Neural progenitor cell (in vitro differentiated cells): ENCODE measurements around the gene KIAA1958. TPM values are rescaled to one million over a fixed set of nuclear protein-coding genes. Genes with fewer than 3 reads are reported as not detected.

Experiments
- DNase-seq: peaks from one replicate; pipeline ENCODE4 v3.0.0-alpha.2; 2016; ENCODE audit warnings: low spot score
- H2AFZ ChIP-seq: fragments of 200-600 bp; sonication (generic); replicated peaks from 2 replicates; pipeline ENCODE4 v1.6.1; 2016; ENCODE audit warnings: antibody characterized with exemption
- H3F3A ChIP-seq: fragments of 200-600 bp; sonication (generic); 2 replicates; pipeline ENCODE4 v1.6.1; 2016; ENCODE audit warnings: antibody characterized with exemption, low read depth
- H3K27ac ChIP-seq: fragments of 200-600 bp; sonication (generic); 2 replicates; pipeline ENCODE4 v1.5.1; 2016; ENCODE audit warnings: mild to moderate bottlenecking
- H3K27me3 ChIP-seq: fragments of 200-600 bp; sonication (generic); 2 replicates; pipeline ENCODE4 v1.6.1; 2016; ENCODE audit warnings: mild to moderate bottlenecking, moderate library complexity
- H3K36me3 ChIP-seq: fragments of 200-600 bp; sonication (generic); 2 replicates; pipeline ENCODE4 v1.5.1; 2016
- H3K4me1 ChIP-seq: fragments of 200-600 bp; sonication (generic); 2 replicates; pipeline ENCODE4 v1.6.1; 2016; ENCODE audit warnings: mixed run types
- H3K4me2 ChIP-seq: fragments of 200-600 bp; sonication (generic); 2 replicates; pipeline ENCODE4 v1.6.1; 2016
- H3K4me3 ChIP-seq: fragments of 200-600 bp; sonication (generic); 2 replicates; pipeline ENCODE4 v1.5.1; 2016
- H3K79me2 ChIP-seq: fragments of 200-600 bp; sonication (generic); 2 replicates; pipeline ENCODE4 v1.6.1; 2016; ENCODE audit warnings: low read depth
- H3K9ac ChIP-seq: fragments of 200-600 bp; sonication (generic); 2 replicates; pipeline ENCODE4 v1.6.1; 2016
- H3K9me3 ChIP-seq: fragments of 200-600 bp; sonication (generic); 2 replicates; pipeline ENCODE4 v1.5.1; 2016; ENCODE audit warnings: low read depth
- H4K20me1 ChIP-seq: fragments of 200-600 bp; sonication (generic); 2 replicates; pipeline ENCODE4 v1.6.1; 2016; ENCODE audit warnings: low read depth
- H3K27ac Mint-ChIP-seq: 3 replicates; pipeline ENCODE4 v1.8.0; 2021; ENCODE audit warnings: mixed read lengths
- H3K27me3 Mint-ChIP-seq: 2 replicates; pipeline ENCODE4 v1.8.0; 2022; ENCODE audit warnings: low read depth, mild to moderate bottlenecking, inconsistent platforms, moderate library complexity, mixed read lengths; ENCODE audit not compliant: insufficient read depth
- H3K36me3 Mint-ChIP-seq: 3 replicates; pipeline ENCODE4 v1.8.0; 2021; ENCODE audit warnings: mixed read lengths
- H3K4me1 Mint-ChIP-seq: 3 replicates; pipeline ENCODE4 v1.8.0; 2021; ENCODE audit warnings: mixed read lengths
- H3K4me3 Mint-ChIP-seq: 3 replicates; pipeline ENCODE4 v1.8.0; 2021; ENCODE audit warnings: mild to moderate bottlenecking, moderate library complexity, mixed read lengths
- H3K9me3 Mint-ChIP-seq: 3 replicates; pipeline ENCODE4 v1.8.0; 2020; ENCODE audit warnings: mixed read lengths
- EZH2 ChIP-seq: fragments of 200-600 bp; sonication (generic); IDR thresholded peaks from 2 replicates; pipeline ENCODE4 v1.6.1; 2017; ENCODE audit warnings: antibody characterized with exemption, mild to moderate bottlenecking, moderate library complexity
- EZH2phosphoT487 ChIP-seq: fragments of 200-600 bp; sonication (generic); IDR thresholded peaks from 2 replicates; pipeline ENCODE4 v1.6.1; 2017; ENCODE audit warnings: antibody characterized with exemption
- total RNA-seq: library from RNA; depleted of rRNA; stranded (reverse); fragments of >200 nt; gene quantifications from 2 replicates; pipeline ENCODE4 v1.2.3, GENCODE V29; 2015; ENCODE audit warnings: low replicate concordance
- TF ChIP-seq, protein P1 (sequence below): fragments of 200-600 bp; sonication (generic); IDR thresholded peaks from 2 replicates; pipeline ENCODE4 v1.5.1; 2017; ENCODE audit warnings: antibody characterized with exemption, mild to moderate bottlenecking

The KIAA1958 gene, protein sequence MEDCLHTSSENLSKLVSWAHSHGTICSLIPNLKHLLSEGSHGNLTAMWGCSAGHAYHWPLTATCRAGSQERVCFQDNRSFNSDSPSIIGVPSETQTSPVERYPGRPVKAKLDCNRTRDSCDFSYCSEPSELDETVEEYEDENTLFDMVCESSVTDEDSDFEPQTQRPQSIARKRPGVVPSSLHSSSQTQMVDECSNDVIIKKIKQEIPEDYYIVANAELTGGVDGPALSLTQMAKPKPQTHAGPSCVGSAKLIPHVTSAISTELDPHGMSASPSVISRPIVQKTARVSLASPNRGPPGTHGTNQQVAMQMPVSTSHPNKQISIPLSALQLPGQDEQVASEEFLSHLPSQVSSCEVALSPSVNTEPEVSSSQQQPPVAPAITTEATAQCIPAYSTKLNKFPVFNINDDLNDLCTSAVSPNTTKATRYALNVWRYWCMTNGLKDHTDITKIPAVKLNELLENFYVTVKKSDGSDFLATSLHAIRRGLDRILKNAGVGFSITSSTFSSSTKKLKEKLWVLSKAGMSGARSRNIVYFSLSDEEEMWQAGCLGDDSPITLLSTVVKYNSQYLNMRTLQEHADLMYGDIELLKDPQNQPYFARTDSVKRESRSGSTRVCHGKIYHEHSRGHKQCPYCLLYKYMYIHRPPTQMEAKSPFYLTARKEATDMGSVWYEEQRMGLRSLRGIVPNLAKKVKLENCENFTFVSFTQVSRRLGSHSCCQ
- 29.8 and 31.4 TPM in 2 replicates for total RNA-seq

DNA sequence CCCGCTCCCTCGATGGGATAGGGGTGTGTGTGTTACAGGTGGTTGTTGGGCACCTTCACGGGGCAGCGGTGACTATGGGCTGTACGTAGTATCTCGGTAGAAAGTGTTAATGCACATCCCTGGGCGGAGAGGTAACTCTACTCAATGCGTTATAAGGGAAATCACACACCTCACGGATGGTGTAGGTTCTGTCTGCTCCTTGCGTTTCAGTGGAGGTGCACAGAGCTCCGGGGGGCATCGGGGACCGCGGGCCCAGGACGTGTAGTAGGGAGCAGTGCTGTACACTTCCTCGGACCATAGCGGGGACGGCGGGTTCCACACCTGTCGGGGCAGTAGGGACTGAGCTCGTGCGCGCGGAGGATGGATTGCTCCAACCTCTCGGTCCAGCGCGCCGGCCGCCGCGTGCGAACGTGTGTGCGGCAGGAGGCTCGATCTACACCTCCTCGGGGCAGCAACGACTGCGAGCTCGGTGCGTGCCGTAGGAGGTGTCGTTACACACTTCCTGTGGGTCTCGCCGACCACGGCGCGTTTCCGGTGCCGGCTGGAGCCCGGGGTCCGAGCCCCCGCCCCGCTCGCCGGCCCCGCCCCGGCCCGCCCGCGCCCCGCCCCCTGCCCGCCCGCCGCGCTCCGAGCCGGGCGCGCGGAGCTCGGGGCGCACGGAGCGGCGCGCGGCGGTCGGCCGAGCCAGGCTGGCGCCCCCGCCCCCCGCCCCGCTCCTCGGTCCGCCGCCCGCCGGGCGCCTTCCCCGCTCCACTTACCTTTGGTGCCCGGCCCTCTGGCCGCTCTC is at the start of gene KIAA1958:
Gene KIAA1958, plus strand, starts transcription at position 607 of the 787 bp plus-strand sequence. CDS start 87,254 bp downstream, outside the sequence.
- Histone ChIP-seq H3K9ac (peak within 1 kb of the TSS; percentile 83), H4K20me1 (peaks cover 38% of the 10 kb centered on the region), H3K79me2 (peaks cover 61% of the 10 kb centered on the region), H3K27ac (peak within 1 kb of the TSS; percentile 95), H3K4me2 (peak within 1 kb of the TSS; percentile 99), H2AFZ (peak within 1 kb of the TSS; percentile 97), H3K9me3 (no peaks in the 10 kb centered on the region), H3K4me1 (peaks cover 28% of the 10 kb centered on the region), H3K4me3 (peak within 1 kb of the TSS; percentile 99), H3K27me3 (no peaks in the 10 kb centered on the region), H3K36me3 (no peaks in the 10 kb centered on the region), H3F3A (peaks cover 16% of the 10 kb centered on the region)
- peak; percentile 95 for DNase-seq
- peaks cover 9% of the 10 kb centered on the region for H3K36me3 Mint-ChIP-seq
- H3K4me3 Mint-ChIP-seq, result peak within 1 kb of the TSS; percentile 99
- peak within 1 kb of the TSS; percentile 99 for H3K27ac Mint-ChIP-seq
- no peaks in the 10 kb centered on the region for H3K9me3 Mint-ChIP-seq
- TF ChIP-seq EZH2phosphoT487 (no peak), EZH2 (no peak)
- TF ChIP-seq, protein P1, sequence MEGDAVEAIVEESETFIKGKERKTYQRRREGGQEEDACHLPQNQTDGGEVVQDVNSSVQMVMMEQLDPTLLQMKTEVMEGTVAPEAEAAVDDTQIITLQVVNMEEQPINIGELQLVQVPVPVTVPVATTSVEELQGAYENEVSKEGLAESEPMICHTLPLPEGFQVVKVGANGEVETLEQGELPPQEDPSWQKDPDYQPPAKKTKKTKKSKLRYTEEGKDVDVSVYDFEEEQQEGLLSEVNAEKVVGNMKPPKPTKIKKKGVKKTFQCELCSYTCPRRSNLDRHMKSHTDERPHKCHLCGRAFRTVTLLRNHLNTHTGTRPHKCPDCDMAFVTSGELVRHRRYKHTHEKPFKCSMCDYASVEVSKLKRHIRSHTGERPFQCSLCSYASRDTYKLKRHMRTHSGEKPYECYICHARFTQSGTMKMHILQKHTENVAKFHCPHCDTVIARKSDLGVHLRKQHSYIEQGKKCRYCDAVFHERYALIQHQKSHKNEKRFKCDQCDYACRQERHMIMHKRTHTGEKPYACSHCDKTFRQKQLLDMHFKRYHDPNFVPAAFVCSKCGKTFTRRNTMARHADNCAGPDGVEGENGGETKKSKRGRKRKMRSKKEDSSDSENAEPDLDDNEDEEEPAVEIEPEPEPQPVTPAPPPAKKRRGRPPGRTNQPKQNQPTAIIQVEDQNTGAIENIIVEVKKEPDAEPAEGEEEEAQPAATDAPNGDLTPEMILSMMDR, result no peak
- H3K4me1 Mint-ChIP-seq, result peaks cover 46% of the 10 kb centered on the region
- peaks cover 5% of the 10 kb centered on the region for H3K27me3 Mint-ChIP-seq

DNA sequence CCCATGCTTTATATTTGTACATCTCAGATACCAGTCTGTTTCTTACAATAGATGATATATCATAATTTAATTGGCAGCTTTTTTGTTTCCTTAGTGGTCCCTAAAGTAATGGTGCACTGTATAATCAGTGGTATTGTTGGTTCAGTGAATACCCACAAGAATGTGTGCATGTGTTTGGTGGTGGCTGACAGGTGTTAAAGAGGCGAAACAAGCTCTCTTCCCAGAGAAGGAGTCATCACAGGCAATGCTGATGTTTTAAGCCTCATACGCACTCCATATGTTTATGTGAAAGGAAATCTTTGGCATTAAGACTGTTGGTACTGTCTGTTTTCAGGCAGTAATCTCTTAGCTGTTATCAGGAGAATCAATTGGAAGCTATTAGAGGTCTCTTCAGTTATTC is 49.2 kb upstream of the KIAA1958 start:
- Mint-ChIP-seq H3K27ac (no peak overlapping the region), H3K36me3 (peaks cover 13% of the 10 kb centered on the region), H3K9me3 (no peaks in the 10 kb centered on the region), H3K27me3 (no peaks in the 10 kb centered on the region), H3K4me1 (no peaks in the 10 kb centered on the region), H3K4me3 (no peak overlapping the region)
- H3K27ac ChIP-seq, result no peak overlapping the region
- no peak for DNase-seq
- no peak overlapping the region for H2AFZ ChIP-seq
- H3K4me3 ChIP-seq, result no peak overlapping the region
- no peaks in the 10 kb centered on the region for H3F3A ChIP-seq
- no peaks in the 10 kb centered on the region for H3K27me3 ChIP-seq
- TF ChIP-seq EZH2phosphoT487, result no peak
- TF ChIP-seq, protein P1, result no peak
- no peak for TF ChIP-seq EZH2
- H4K20me1 ChIP-seq, result no peaks in the 10 kb centered on the region
- H3K4me2 ChIP-seq, result no peak overlapping the region
- H3K9ac ChIP-seq, result no peak overlapping the region
- no peaks in the 10 kb centered on the region for H3K9me3 ChIP-seq
- no peaks in the 10 kb centered on the region for H3K36me3 ChIP-seq
- no peaks in the 10 kb centered on the region for H3K79me2 ChIP-seq
- no peaks in the 10 kb centered on the region for H3K4me1 ChIP-seq

DNA sequence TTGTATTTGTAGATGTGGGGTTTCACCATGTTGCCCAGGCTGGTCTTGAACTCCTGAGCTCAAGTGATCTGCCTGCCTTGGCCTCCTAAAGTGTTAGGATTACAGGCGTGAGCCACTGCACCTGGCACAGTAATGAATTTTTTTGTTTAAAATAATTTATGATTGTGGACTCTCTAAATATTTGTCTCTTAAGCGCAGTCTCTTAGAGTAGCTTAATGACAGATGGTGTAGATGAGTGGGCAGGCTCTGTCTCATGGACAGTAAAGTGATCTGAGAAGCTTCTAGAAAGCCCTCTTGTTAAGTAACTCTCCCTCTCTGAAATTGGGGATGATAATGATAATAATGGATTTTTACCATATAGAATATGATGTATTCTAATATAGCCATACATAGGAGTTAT is 47.5 kb upstream of the KIAA1958 start:
- Mint-ChIP-seq H3K36me3 (peaks cover 8% of the 10 kb centered on the region), H3K27me3 (no peaks in the 10 kb centered on the region), H3K9me3 (no peaks in the 10 kb centered on the region), H3K27ac (no peak overlapping the region), H3K4me1 (no peaks in the 10 kb centered on the region), H3K4me3 (no peak overlapping the region)
- Histone ChIP-seq H4K20me1 (no peaks in the 10 kb centered on the region), H3F3A (no peaks in the 10 kb centered on the region), H3K27me3 (no peaks in the 10 kb centered on the region), H3K27ac (no peak overlapping the region), H3K4me1 (no peaks in the 10 kb centered on the region), H3K9me3 (no peaks in the 10 kb centered on the region), H3K4me2 (no peak overlapping the region), H3K36me3 (no peaks in the 10 kb centered on the region), H3K9ac (no peak overlapping the region), H3K4me3 (no peak overlapping the region), H3K79me2 (no peaks in the 10 kb centered on the region), H2AFZ (no peak overlapping the region)
- no peak for DNase-seq
- TF ChIP-seq EZH2phosphoT487 (no peak), EZH2 (no peak)
- TF ChIP-seq, protein P1, result no peak
